ENCODE data around the gene YEATS2. TPM values are rescaled to one million over a fixed set of nuclear protein-coding genes. Genes with fewer than 3 reads are reported as not detected.

The YEATS2 gene
- total and polyA plus RNA-seq, 12 donors, result 4.9 to 27.1 (median 14.0) TPM

- Histone ChIP-seq H3K36me3 (replicated peaks in 1 of 2) (peaks cover 0 to 43% of the 10 kb centered on the region in 2 donors), H3K4me3 (no peak overlapping the region), H3K27me3 (no peaks in the 10 kb centered on the region), H3K27ac (no peak overlapping the region), H3K9me3 (replicated peaks in 1 of 3) (no peaks in the 10 kb centered on the region), H3K4me1 (replicated peaks in 1 of 2) (peaks cover 0 to 10% of the 10 kb centered on the region in 2 donors)
- TF ChIP-seq CTCF (IDR thresholded peaks at IDR 0.05), result no peak
- intact Hi-C loops (cut with DNase I), result no loop called here
- no peak for DNase-seq
- 21 to 87% (median 85%) methylated on average over 3 of the region's 3 CpGs for WGBS, 4 donors
Observed at GRCh38 chr3:183662099-183662498, 35.5 kb upstream of the YEATS2 start.

- TF ChIP-seq POLR2A (IDR thresholded peaks at IDR 0.05), result no peak
- no peak for TF ChIP-seq CTCF (IDR thresholded peaks at IDR 0.05)
- WGBS, 4 donors, result 81 to 89% (median 85%) methylated on average over 3 of the region's 3 CpGs
- H3K27ac ChIP-seq, result no peak overlapping the region
- H3K36me3 ChIP-seq (replicated peaks in 1 of 2), result peaks cover 0 to 55% of the 10 kb centered on the region in 2 donors
- peaks cover 0 to 15% of the 10 kb centered on the region in 2 donors for H3K4me1 ChIP-seq (replicated peaks in 1 of 2)
- H3K27me3 ChIP-seq, result no peaks in the 10 kb centered on the region
- no peak for DNase-seq
- H3K4me3 ChIP-seq, result no peak overlapping the region
- intact Hi-C loops (cut with DNase I), result no loop called here
- no peaks in the 10 kb centered on the region for H3K9me3 ChIP-seq (replicated peaks in 1 of 3)
Observed at GRCh38 chr3:183664913-183665381, 32.6 kb upstream of the YEATS2 start.

- DNase-seq, result no peak
- intact Hi-C loops (cut with DNase I), result no loop called here
- Histone ChIP-seq H3K36me3 (replicated peaks in 1 of 2) (peaks cover 0 to 14% of the 10 kb centered on the region in 2 donors), H3K4me1 (replicated peaks in 1 of 2) (no peaks in the 10 kb centered on the region), H3K4me3 (no peak overlapping the region), H3K27me3 (no peaks in the 10 kb centered on the region), H3K27ac (no peak overlapping the region), H3K9me3 (replicated peaks in 1 of 3) (no peaks in the 10 kb centered on the region)
- TF ChIP-seq POLR2A (IDR thresholded peaks at IDR 0.05) (no peak), CTCF (IDR thresholded peaks at IDR 0.05) (no peak)
- 92 to 100% (median 96%) methylated on average over 3 of the region's 3 CpGs for WGBS, 4 donors
Observed at GRCh38 chr3:183680061-183680460, 17.5 kb upstream of the YEATS2 start.

- no peaks in the 10 kb centered on the region for H3K36me3 ChIP-seq (replicated peaks in 1 of 2)
- no peak overlapping the region for H3K27ac ChIP-seq
- no peak for TF ChIP-seq CTCF (IDR thresholded peaks at IDR 0.05)
- 81 to 93% (median 85%) methylated on average over 6 of the region's 6 CpGs for WGBS, 4 donors
- DNase-seq, result no peak
- H3K9me3 ChIP-seq (replicated peaks in 1 of 3), result no peaks in the 10 kb centered on the region
- intact Hi-C loops (cut with DNase I), result no loop called here
- H3K27me3 ChIP-seq, result no peaks in the 10 kb centered on the region
- H3K4me1 ChIP-seq (replicated peaks in 1 of 2), result no peaks in the 10 kb centered on the region
- H3K4me3 ChIP-seq, result no peak overlapping the region
Observed at GRCh38 chr3:183687705-183688104, 9.9 kb upstream of the YEATS2 start.
